ENCODE measurements around the gene MYO1G. TPM values are rescaled to one million over a fixed set of nuclear protein-coding genes. Genes with fewer than 3 reads are reported as not detected.

The MYO1G gene
- polyA plus RNA-seq, 2 of the 4 experiments (the other 2 are of a cell fraction) = 0.06 TPM; not detected in 1

GRCh38 chr7:44918029-44918428 lies 60.8 kb downstream of the MYO1G start:
- ATAC-seq = no peak
- Histone ChIP-seq H3K4me1 (peaks cover under 1% of the 10 kb centered on the region; the same call in 1 of the 3 replicates), H3K4me3 (no peak overlapping the region), H3K4me2 (no peak overlapping the region), H3K9me3 (no peaks in the 10 kb centered on the region), H3K27ac (no peak overlapping the region)
- no peak for DNase-seq (ENCODE audit: low read depth in 1 of 2, low spot score in 1 of 2)
- POLR2A ChIA-PET = no interaction called here
- CTCF ChIA-PET = interaction anchor here (1.4 kb wide), 2 partner anchors 9 to 46 kb away, joined by 3 to 4 read pairs; no protein-coding TSS in a partner anchor
- no peak for FAIRE-seq
- TF ChIP-seq ZC3H11A (IDR thresholded peaks at IDR 0.05) (no peak), CBX8 (IDR thresholded peaks at IDR 0.05) (no peak), PBX3 (IDR thresholded peaks at IDR 0.05) (no peak), HOXB5 (CRISPR knock-in tag; IDR thresholded peaks at IDR 0.05) (no peak), SREBF2 (IDR thresholded peaks at IDR 0.05) (no peak), ZNF302 (CRISPR knock-in tag; IDR thresholded peaks at IDR 0.05) (no peak), KDM1A (IDR thresholded peaks at IDR 0.05; ENCODE audit: low read depth) (no peak), CBX2 (IDR thresholded peaks at IDR 0.05; ENCODE audit: borderline replicate concordance, low read depth) (no peak), ESRRA (IDR thresholded peaks at IDR 0.05; ENCODE audit: borderline replicate concordance, low read length) (no peak), HMGXB4 (CRISPR knock-in tag; IDR thresholded peaks at IDR 0.05; ENCODE audit: borderline replicate concordance) (no peak)

- POLR2A ChIA-PET = no interaction called here
- Histone ChIP-seq H3K4me2 (no peak overlapping the region), H3K4me1 (peaks cover 6% of the 10 kb centered on the region; the same call in 1 of the 3 replicates), H3K4me3 (no peak overlapping the region), H3K9me3 (no peaks in the 10 kb centered on the region), H3K27ac (no peak overlapping the region)
- CTCF ChIA-PET = interaction anchor here (0.6 kb wide), 1 partner anchor 538 kb away, joined by 3 read pairs; no protein-coding TSS in a partner anchor
- FAIRE-seq = no peak
- WGBS (ENCODE audit: missing lambda C conversion rate) = 40% methylated on average over 2 of the region's 2 CpGs
- no peak for ATAC-seq
- TF ChIP-seq CEBPB (IDR thresholded peaks at IDR 0.05) (no peak), HOXB5 (CRISPR knock-in tag; IDR thresholded peaks at IDR 0.05) (no peak), GATA3 (IDR thresholded peaks at IDR 0.05; ENCODE audit: borderline replicate concordance) (no peak), RFX5 (IDR thresholded peaks at IDR 0.05) (no peak), POLR2AphosphoS2 (conservative IDR thresholded peaks at IDR 0.05; ENCODE audit: low read length) (no peak), E2F6 (IDR thresholded peaks at IDR 0.05; ENCODE audit: borderline replicate concordance, low read depth) (no peak), FOSL2 (IDR thresholded peaks at IDR 0.05) (no peak), FOSL2 (CRISPR knock-in tag; IDR thresholded peaks at IDR 0.05) (no peak), NFE2L2 (conservative IDR thresholded peaks at IDR 0.05; ENCODE audit: low read length) (no peak), HMGXB4 (CRISPR knock-in tag; IDR thresholded peaks at IDR 0.05; ENCODE audit: borderline replicate concordance) (no peak)
- DNase-seq (ENCODE audit: low read depth in 1 of 2, low spot score in 1 of 2) = no peak
These were observed 61.4 kb downstream of the MYO1G start for GRCh38 chr7:44917465-44917864.

GRCh38 chr7:44914992-44915607 lies 63.7 kb downstream of the MYO1G start:
- peaks cover 6% of the 10 kb centered on the region; the same call in 1 of the 3 replicates for H3K4me1 ChIP-seq
- no peak for FAIRE-seq
- no peak overlapping the region for H3K4me3 ChIP-seq
- WGBS (ENCODE audit: missing lambda C conversion rate) = 77% methylated on average over 10 of the region's 10 CpGs
- ChIA-PET CTCF (interaction anchor here (1.0 kb wide), 1 partner anchor 221 kb away, joined by 3 read pairs; no protein-coding TSS in a partner anchor), POLR2A (no interaction called here)
- H3K9me3 ChIP-seq = no peaks in the 10 kb centered on the region
- ATAC-seq = no peak
- H3K4me2 ChIP-seq = no peak overlapping the region
- DNase-seq (ENCODE audit: low read depth in 1 of 2, low spot score in 1 of 2) = no peak
- no peak overlapping the region for H3K27ac ChIP-seq
- TF ChIP-seq ELK1 (IDR thresholded peaks at IDR 0.05; ENCODE audit: low read depth, low read length) (no peak), REST (IDR thresholded peaks at IDR 0.05) (no peak), TFCP2L1 (CRISPR knock-in tag; IDR thresholded peaks at IDR 0.05) (no peak), ATOH8 (CRISPR knock-in tag; IDR thresholded peaks at IDR 0.05; ENCODE audit: low read depth) (no peak), EHF (CRISPR knock-in tag; IDR thresholded peaks at IDR 0.05) (no peak)

All from A549 (cell line).